NCI-H1092 (cell line): ENCODE measurements around the gene TTLL4.
"Not testable (repeated sequence)": the region's sequence is repeated elsewhere in the genome, so short reads cannot be mapped to it uniquely, and the experiment has no call there.

Source experiments
- DNase-seq: peaks from one replicate; lab custom pipeline; 2025; lab: John Stamatoyannopoulos, UW

Gene TTLL4

DNA sequence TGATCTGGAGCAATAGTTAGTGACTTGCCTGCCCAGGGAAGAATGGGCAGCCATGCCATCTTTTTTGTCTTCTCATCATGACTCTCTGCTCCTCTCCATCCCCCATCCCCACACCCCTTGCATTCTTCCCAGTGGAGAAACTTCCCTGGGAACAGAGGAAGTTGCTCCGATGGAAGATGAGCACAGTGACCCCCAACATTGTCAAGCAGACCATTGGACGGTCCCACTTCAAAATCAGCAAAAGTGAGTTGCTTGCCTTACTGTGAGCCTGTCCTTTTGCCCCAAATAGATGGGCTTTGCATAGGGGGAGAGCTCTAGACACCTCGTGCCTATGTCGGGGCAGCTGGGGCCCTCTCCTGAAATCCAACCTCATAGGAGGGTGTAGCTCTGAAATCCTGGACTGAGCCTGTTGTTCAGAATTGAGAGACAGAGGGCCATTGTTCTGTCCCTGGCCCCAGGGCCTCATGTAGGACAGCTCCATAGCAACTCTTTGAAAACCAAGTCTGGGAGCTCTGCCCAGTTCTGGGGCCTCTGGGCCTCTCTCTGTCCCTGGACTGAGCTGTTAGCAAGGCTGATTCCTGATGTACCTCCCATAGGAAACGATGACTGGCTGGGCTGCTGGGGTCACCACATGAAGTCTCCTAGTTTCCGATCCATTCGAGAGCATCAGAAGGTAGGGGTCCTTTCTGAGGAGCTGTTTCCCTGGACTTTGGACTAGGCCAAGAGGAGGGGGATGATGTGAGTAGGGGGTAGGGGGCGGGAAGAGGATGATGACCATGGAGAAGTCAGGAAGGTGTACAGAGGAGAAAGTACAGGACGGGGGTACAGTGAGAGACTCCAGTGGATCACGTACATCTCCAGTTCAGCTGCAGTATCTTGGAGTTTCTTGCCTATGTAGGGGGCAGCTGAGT lies 35.2 kb downstream of the TTLL4 start:
- no peak for DNase-seq

GRCh38 chr2:218746470-218746795 lies 35.8 kb downstream of the TTLL4 start:
- DNase-seq, result no peak

DNA sequence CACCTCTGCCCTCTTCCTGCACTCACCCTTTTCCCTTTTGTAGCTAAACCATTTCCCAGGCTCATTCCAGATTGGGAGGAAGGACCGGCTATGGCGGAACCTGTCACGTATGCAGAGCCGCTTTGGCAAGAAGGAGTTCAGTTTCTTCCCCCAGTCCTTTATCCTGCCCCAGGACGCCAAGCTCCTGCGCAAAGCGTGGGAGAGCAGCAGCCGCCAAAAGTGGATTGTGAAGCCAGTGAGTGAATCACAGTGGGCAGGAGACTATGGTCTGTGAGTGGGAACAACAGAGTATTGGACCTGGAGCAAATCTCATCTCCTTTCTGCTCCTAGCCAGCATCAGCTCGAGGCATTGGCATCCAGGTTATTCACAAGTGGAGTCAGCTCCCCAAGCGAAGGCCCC lies 36.3 kb downstream of the TTLL4 start:
- no peak for DNase-seq

- DNase-seq, result no peak
Observed at GRCh38 chr2:218748741-218749441, 38.3 kb downstream of the TTLL4 start.

DNA sequence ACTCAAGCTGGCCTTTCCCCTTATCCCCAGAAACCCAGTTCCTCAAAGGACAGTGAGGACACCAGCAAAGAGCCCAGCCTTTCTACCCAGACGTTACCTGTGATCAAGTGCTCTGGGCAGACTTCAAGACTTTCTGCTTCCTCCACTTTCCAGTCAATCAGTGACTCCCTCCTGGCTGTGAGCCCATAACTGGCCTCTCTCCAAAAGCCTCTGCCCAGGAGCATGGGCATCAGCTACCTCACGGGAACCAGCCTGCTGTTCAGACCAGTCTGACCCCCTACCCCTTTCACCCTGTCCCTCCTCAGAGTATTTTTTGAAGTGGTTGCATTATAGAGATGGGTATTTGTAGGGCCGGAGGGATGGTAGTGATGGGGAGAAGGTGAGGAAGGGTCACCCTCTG lies 43.6 kb downstream of the TTLL4 start:
- no peak for DNase-seq

- DNase-seq, result no peak
Observed at GRCh38 chr2:218754781-218755180, 44.1 kb downstream of the TTLL4 start.

GRCh38 chr2:218755198-218755566 lies 44.5 kb downstream of the TTLL4 start:
- DNase-seq, result no peak

GRCh38 chr2:218755567-218756404 lies 45.2 kb downstream of the TTLL4 start:
- DNase-seq, result no peak

- DNase-seq, result no peak
Observed at GRCh38 chr2:218756599-218757377, 46.2 kb downstream of the TTLL4 start.

- no peak for DNase-seq
Observed at GRCh38 chr2:218761795-218762194, 51.2 kb downstream of the TTLL4 start.

DNA sequence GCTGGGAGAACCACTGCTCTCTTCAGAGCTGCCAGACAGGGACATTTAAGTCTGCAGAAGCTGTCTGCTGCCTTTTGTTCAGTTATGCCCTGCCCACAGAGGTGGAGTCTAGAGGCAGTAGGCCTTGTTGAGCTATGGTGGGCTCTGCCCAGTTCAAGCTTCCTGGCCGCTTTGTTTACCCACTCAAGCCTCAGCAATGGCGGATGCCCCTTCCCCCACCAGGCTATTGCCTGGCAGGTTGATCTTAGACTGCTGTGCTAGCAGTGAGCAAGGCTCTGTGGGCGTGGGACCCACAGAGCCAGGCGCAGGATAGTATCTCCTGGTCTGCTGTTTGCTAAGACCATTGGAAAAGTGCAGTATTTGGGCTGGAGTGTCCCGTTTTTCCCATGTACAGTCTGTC lies 62.1 kb downstream of the TTLL4 start:
- DNase-seq, result not testable (repeated sequence)

GRCh38 chr2:218773881-218774280 lies 63.2 kb downstream of the TTLL4 start:
- no peak for DNase-seq

GRCh38 chr2:218776488-218776887 lies 65.9 kb downstream of the TTLL4 start:
- DNase-seq, result no peak

DNA sequence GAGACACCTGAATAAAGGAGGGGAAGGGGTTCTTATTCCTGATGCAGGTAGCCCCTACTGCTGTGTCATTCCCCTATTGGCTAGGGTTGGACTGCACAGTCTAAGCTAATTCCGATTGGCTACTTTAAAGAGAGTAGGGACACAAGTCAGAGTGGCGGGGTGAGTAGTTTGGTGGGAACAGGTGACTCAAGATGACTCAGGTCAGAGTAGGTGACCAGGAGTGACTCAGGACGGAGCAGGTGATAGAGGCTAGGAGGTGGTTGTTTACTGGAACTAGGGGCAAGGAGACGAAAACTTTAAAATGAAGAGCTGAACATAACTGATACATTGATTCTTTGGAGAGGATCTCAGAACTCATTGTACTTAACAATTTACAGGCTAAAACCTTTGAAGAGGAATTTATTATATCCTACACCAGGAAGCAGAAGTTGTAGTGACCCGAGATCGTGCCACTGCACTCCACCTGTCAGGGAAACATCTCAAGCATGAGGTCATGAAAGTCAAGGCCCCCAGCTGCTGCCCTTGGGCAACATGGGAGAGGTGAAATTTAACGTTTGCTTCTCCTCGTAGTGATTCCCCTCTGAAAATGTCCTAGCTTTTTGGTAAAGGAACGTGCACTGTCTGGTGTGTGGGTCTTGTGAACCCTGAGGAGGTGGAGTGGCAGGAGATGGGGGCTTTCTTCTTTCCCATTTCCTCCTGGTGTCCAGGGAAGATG lies 66.8 kb downstream of the TTLL4 start:
- DNase-seq, result no peak

DNA sequence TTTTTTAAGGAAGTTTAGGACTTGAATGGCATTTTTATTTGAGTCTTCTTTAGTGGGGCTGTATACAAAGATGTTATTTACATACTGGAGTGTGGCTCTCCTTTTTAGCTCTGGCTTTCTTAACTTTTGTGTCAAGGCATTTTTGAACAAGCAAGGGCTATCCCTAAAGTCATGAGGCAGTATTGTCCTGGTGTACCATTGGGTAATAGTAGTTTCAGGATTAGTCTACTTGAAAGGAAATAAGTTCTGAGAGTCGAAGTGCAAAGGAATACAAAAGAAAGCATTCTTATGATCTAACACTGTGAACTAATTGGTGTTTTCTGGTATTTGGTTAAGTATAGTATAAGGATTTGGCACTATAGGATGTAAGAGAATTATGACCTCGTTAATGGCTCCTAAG lies 69.4 kb downstream of the TTLL4 start:
- DNase-seq, result no peak

- no peak for DNase-seq
Observed at GRCh38 chr2:218780851-218781690, 70.4 kb downstream of the TTLL4 start.

- peak; percentile 5 for DNase-seq
Observed at GRCh38 chr2:218781691-218782527, 71.3 kb downstream of the TTLL4 start, which contains the start of gene CYP27A1. CYP27A1 (plus strand) TSS chr2:218782147; CDS start chr2:218782183, 36 bp downstream.

GRCh38 chr2:218782528-218782844 lies 71.9 kb downstream of the TTLL4 start:
- DNase-seq, result no peak

- no peak for DNase-seq
Observed at GRCh38 chr2:218783688-218784087, 73.1 kb downstream of the TTLL4 start.
